ENCODE data around the gene MYH7B. TPM values are rescaled to one million over a fixed set of nuclear protein-coding genes. Genes with fewer than 3 reads are reported as not detected.

MYH7B gene
- total RNA-seq, 1 experiment from 2014 or later, result 0.22 TPM

DNA sequence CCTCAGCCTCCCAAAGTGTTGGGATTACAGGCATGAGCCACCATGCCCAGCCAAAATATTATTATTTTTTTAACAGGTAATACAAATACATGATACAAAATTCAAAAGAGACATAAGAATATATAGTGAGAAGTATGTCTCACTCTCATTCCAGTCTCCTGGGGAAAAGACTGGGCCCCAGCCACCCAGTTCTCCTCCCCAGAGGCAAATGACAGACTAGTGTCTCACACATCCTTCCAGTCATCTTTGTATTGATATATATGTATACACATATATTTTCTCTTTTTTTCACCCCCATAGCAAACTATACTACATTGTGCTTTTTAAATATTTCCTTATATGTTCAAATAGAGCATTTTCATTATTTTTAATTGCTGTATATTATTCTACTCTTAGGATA, 8.3 kb upstream of the MYH7B start:
- Mint-ChIP-seq H3K27ac (no peak overlapping the region), H3K4me1 (peaks cover 5 to 10% of the 10 kb centered on the region in 2 experiments; a peak in 3 of 4 replicates), H3K36me3 (ENCODE audit: insufficient read depth in 1 of 3, low read depth in 3 of 3) (peaks cover 0 to 30% (median 15%) of the 10 kb centered on the region in 3 experiments; a peak in 5 of 7 replicates), H3K4me3 (no peak overlapping the region), H3K27me3 (ENCODE audit: low read depth) (no peaks in the 10 kb centered on the region), H3K9me3 (no peaks in the 10 kb centered on the region)
- Histone ChIP-seq H3K4ac (ENCODE audit: low read depth, low read length) (no peak overlapping the region), H2AK5ac (ENCODE audit: insufficient read length, low read length) (no peak overlapping the region), H3K27me3 (ENCODE audit: insufficient read depth, low read length) (no peaks in the 10 kb centered on the region), H2BK120ac (ENCODE audit: low read depth, low read length, poor library complexity, severe bottlenecking) (no peak overlapping the region), H3T11ph (ENCODE audit: low read length) (no peak overlapping the region), H2BK15ac (ENCODE audit: low read depth, low read length) (no peak overlapping the region), H3K4me2 (ENCODE audit: insufficient read depth, insufficient read length, low read length) (no peak overlapping the region), H3K56ac (ENCODE audit: insufficient read length, low read depth, low read length) (no peak overlapping the region), H3K9ac (ENCODE audit: extremely low read depth, insufficient read length, low read length) (no peak overlapping the region), H3K18ac (ENCODE audit: insufficient read length, low read depth, low read length) (no peak overlapping the region), H4K5ac (ENCODE audit: insufficient read length, low read depth, low read length) (no peak overlapping the region), H2BK12ac (ENCODE audit: insufficient read length, low read depth, low read length) (no peak overlapping the region), H3K79me1 (ENCODE audit: insufficient read depth, low read depth, low read length, poor library complexity, severe bottlenecking) (no peaks in the 10 kb centered on the region), H3K9me3 (ENCODE audit: control insufficient read depth, low read depth, low read length) (no peaks in the 10 kb centered on the region), H3K14ac (ENCODE audit: insufficient read depth, low read length) (no peak overlapping the region), H2AFZ (ENCODE audit: low read length) (no peak overlapping the region), H3K27ac (ENCODE audit: insufficient read length, low read depth, low read length) (no peak overlapping the region), H2BK5ac (ENCODE audit: insufficient read length, low read length) (no peak overlapping the region), H3K4me1 (ENCODE audit: insufficient read depth, low read length) (no peaks in the 10 kb centered on the region), H2BK20ac (ENCODE audit: low read depth, low read length, poor library complexity, severe bottlenecking) (no peak overlapping the region), H4K8ac (replicated peaks; ENCODE audit: insufficient read length, low read depth, low read length) (no peak overlapping the region), H3K23ac (ENCODE audit: insufficient read length, low read depth, low read length) (no peak overlapping the region), H4K20me1 (ENCODE audit: control insufficient read depth, insufficient read depth, insufficient read length) (no peaks in the 10 kb centered on the region), H4K91ac (ENCODE audit: insufficient read length, low read depth, low read length) (no peak overlapping the region), H3K23me2 (ENCODE audit: insufficient read length, low read depth, low read length, poor library complexity, severe bottlenecking) (no peaks in the 10 kb centered on the region), H3K79me2 (ENCODE audit: insufficient read depth, low read length) (no peaks in the 10 kb centered on the region)
- TF ChIP-seq, protein P1, sequence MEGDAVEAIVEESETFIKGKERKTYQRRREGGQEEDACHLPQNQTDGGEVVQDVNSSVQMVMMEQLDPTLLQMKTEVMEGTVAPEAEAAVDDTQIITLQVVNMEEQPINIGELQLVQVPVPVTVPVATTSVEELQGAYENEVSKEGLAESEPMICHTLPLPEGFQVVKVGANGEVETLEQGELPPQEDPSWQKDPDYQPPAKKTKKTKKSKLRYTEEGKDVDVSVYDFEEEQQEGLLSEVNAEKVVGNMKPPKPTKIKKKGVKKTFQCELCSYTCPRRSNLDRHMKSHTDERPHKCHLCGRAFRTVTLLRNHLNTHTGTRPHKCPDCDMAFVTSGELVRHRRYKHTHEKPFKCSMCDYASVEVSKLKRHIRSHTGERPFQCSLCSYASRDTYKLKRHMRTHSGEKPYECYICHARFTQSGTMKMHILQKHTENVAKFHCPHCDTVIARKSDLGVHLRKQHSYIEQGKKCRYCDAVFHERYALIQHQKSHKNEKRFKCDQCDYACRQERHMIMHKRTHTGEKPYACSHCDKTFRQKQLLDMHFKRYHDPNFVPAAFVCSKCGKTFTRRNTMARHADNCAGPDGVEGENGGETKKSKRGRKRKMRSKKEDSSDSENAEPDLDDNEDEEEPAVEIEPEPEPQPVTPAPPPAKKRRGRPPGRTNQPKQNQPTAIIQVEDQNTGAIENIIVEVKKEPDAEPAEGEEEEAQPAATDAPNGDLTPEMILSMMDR (conservative IDR thresholded peaks at IDR 0.05), result no peak
- no peak for DNase-seq
